GM19043 (cell line): ENCODE data around the gene MEGF11.

Experiments used
- ATAC-seq: cut with Tn5 transposase; IDR thresholded peaks from one replicate; pipeline ENCODE4 v1.9.1; 2021; ENCODE audit warnings: low read depth; ENCODE audit not compliant: unreplicated experiment

MEGF11 gene

DNA sequence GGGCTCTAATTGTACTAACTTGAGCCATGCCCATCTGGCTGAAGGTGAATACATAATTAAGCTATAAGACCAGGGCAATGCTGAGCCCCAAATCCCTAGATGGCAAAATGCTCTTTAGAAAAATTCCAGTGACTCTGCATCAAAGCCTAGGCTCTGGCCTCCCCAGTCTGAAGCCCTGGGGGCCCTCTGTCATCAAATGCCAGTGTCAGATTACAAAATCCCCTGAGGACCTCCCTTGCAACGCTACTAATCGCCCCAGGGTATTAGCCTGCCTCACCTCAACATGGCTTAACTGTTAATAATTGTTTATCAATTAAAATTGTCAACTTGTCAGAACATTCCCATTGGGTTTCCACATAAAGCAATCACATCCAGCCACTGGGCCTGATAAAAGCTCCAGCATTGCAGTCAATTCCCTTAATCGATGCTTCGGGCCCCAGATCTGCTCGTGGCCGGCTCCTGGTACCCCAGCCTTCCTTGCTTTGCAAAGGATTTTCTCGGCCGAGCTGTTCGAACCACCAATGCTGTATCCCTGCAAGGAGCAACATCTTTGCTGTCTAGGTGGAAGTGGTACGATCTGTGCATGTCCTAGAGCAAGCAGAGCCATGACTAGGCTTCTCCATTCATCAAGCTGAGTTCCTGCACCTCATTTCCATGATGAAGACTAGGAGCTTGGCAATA lies 151.7 kb downstream of the MEGF11 start:
- no peak for ATAC-seq

DNA sequence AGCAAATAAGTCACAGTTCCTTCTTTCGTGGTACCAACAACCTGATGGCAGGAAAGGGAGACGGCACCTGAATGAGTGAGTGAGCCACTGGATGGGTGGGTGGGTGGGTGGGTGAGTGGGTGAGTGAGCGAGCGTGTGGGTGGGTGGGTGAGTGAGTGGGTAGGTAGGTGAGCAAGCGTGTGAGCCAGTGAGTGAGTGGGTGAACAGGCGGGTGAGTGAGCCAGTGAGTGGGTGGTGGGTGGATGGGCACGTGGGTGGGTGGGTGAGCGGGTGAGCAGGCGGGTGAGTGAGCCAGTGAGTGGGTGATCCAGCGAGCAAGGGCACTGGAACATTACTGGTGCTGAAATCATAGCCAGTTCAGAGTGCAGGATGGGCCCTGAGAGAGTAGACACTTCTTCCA lies 152.8 kb downstream of the MEGF11 start:
- ATAC-seq, result no peak

DNA sequence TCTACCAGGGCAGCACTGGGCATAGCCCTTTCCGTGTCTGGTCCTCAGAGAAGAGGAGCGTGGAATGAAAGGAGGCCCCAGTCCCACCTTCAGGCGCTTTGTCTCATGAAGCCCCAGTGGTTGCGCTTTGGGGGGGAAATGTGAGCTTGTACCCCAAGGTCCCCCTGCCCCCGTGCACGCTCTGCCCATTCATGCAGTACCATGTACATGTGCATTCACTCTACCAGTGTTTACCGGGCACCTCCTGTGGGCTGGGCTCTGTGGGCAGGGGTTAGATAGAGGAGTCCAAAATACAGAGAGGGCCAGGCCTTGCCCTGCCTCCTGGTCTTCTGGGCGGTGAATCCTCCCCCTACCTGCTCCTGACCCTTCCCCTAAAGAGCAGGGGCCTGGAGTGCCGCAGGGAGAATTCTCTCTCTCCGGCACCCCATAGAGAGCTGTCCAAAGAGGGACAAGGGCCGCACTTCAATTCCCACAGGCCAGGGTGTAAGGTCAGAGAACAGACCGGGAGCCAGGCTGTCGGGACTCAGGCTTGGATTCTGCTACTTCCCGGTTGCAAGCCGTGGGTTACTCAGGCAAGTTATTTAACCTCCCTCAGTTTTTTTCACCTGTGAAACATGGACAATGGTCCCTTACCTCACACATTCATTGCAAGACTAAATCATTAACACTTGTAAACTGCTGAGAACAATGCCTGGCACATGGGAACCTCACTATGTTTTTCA lies 153.4 kb downstream of the MEGF11 start:
- no peak for ATAC-seq

DNA sequence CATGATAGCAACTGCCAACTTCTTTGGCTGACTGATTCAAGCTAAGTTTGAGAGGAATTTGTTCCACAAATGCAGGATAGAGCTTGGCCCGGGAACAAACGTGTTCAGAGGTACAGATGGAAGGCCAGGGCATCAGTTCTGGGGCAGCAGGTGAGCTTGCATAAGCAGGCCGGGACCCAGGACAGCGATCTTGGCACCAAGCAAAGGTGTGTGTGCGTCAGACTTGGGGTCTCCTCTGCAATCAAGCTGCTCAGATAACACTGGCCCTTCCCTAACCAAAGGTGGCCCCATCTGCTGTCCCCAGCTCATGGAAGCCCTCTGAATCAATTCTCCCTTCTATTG lies 155.6 kb downstream of the MEGF11 start:
- no peak for ATAC-seq

DNA sequence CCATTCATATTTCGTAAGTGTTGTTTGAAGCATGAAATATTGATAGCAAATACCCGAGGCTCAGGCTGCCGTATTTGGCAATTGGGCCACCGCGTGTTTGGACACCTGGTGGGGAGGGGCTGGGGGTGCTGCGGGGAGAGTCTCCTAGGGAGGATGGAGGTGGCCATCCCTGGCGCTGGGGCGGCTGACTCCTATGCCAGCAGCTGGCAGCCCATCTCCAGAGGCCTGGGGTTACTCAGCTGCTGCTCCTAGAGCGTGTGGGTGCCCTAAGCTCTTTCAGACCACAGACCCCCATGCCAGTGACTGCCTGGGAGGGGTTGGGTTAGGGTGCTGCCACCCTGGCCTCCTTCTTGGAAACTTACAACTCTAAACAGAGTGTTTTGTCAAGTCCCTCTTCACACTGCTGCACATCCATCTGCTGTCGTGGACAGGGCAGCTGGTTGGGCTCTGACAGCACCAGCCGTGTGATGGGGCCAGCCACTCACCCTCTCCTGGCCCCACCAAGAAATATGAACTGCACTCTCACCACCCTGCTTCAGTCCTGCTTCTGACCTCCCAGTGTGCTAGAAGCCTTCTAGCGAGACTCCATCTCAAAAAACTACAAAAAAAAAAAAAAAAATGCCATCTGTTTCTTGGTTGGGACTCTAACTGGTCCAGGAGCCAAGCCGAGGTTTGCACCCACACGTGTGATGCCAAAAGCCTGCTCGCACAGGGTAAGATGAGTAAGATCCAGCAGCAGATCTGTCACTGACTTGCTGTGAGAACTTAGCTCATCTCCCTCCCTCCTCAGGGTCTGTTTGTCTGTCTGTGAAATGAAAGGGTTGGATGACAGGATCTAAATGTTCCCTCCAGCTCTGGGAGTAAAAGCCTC lies 156.2 kb downstream of the MEGF11 start:
- no peak for ATAC-seq

DNA sequence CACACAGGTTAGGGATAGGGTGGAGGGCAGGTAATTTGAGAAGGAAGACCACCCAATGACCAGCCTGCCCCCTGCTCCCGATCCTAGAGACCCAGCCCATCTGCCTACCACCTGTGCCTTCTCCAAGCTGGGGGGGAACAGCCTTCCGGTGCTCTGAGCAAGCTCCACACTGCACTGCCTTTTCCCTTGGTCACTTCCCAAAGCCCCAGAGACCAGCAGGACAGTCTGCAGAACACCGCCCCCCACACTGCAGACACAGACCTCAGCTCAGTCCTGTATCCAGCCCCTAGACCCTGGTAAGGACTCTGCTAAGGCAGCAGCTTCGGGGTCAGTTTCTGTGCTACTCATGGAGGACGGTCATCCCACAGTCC lies 156.9 kb downstream of the MEGF11 start:
- no peak for ATAC-seq

DNA sequence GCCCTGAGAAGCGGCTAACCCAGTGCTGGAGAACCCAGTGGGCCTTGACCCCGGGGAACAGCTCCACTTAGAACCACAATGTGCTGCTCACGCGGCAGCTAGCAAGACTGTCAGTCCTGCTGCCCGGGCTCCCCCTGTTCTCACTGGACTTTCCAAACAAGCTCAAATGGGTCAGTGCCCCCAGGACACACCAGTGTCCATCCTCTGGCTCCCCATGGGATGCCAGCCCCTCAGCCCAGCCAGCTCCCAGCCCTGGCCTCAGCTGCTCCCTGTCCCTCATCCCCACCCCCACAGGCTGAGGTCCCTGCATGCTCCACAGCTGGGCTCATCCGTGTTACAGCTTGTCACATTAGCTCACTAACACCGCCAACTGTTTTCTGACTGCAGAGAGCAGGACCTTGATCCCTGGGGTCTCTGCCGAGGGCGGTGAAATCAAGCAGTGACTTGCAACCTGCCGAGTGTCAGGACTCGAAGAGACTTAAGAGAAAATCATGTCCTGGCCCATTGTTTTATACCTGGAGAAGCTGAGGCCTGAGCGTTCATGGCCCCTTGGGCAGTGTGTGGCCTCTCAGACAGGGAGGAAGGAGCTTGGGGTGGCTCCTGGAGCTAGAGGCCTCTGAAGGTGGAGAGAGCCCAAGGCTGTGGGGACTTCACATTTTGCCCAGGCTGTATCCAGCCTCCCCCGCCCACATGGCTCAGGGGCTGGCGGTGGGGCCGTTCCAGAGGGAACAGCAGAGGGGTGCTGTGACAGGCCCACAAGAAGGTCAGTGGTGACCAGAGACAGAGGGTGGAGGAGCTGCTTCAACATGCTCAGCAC lies 157.5 kb downstream of the MEGF11 start:
- ATAC-seq, result no peak

DNA sequence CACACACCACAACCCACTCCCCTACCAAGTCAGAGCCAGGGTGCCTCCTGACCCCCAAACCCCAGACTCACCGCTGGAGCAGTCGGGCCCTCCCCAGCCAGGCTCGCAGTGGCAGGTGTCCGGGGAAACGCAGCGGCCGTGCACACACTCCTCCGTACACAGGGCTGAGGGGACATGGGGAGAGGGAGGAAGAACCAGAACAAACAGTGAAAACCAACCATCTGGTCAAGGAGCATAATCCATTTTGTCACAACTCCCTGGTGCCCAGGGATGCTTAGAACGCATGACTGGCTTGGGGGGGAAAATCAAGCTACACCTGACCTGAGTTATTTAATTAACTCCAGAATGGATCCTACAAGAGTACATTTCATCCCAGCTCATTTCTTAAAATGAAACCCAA lies 159.2 kb downstream of the MEGF11 start:
- no peak for ATAC-seq

DNA sequence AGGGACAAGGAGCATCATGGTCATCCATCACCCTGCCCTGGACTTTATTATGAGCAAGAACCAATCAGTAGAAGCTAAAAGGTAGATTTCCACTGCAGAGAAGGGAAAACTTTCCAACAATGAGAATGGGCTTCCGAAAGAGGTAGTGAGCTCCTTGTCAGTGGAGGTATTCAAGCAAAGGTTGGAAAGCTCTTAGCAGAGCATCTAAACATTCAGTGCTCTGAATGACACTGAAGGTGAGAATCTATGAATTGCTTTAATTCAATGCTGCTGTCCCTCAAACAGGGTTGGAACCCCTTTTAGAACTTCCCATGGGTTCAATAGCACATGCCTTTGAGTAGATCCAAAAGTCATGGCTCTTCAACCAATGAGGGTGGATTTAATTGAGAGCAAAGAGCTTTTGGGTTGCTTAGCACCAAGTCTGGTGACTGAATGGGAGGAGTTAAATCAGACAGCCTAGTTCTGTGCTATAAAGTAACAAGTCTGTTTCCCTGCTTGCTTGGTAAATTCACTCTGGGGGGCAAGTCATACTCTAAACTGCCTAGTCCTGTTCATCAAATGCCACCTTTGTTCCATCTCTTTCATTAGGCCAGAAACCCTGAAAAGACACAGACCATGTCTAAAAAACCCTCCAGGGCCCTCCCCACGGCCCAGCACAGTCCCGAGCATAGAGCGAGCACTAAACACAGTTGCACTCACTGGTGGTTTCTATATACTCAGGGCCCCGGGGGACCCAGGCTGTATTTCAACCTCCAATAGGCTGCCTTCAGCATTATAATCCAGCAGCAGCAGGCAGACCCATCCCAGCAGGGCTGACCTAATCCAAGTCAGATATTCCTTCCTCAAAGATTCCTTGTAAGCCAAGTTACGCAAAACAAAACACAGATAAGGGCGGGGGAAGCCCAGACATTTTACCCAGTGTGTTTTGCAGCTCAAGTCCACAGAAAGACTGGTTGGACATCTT lies 161.2 kb downstream of the MEGF11 start:
- no peak for ATAC-seq

DNA sequence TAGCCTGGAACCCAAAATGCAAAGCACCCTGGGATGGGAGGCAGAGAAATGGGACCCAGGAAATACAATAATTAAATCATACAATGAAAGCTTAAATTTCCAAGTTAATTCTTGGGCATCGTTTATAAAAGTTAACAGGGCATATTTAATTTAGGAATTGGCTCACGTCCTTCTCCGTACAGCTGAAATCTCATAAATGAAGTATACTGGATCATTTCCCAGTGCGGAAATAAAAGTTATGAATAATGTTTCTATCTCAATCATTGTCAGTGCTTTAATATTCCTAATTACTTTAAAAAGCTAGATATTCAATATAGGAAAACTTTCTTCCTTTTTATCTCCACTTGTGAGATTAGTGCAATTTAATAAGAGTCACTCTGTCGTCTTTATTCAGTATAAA lies 164.0 kb downstream of the MEGF11 start:
- ATAC-seq, result no peak

DNA sequence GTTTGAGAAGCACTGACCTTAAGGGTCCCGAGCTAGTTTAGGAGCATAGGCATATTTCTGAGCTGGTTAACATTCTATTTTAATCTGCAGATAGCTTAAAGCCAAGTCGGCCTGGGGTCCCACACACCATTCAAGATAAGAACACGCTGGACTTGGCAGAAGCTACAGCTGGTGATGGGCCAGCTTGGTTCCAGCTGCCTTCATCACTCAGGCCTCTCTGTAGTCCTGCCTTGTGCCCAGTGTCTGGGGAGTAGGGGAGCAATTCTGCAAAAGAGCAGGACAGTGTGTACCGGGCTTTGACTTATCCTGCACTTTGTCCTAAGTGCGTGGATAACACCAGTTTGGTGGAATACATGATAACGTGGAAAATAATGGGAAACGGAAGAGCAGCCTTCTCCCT lies 164.5 kb downstream of the MEGF11 start:
- ATAC-seq, result no peak

DNA sequence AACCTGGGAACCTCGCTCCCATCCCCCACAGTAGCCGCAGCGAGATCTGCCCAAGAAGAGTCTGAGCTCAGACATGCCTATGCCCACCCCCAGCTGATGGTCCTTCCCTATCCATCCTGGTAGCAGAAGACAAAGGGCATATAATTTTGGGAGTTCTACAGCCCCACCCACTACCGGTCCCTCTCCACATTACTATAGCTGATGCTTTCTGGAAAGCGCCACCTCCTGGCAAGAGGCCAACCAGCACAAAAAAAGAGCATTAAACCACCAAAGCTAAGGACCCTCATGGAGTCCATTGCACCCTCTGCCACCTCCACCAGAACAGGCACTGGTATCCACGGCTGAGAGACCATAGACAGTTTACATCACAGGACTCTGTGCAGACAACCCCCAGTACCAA lies 168.4 kb downstream of the MEGF11 start:
- no peak for ATAC-seq

DNA sequence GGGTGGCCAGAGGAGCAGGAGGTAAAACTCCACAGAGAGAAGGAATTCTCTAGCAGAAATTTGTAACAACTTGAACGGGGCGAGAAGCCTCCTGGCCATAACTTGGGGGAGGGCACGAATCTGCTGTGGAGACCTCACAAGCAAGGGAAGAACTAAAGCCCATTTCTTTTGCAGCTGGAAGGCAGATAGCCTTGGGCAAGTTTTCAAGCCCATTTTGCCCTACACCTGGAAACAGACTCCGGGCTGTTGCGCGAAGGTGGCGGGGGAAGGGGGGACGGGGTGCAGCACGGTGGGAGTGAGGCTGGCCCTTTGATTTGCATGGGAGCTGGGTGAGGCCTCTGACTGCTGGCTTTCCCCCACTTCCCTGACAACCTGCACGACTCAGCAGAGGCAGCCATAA lies 168.8 kb downstream of the MEGF11 start:
- no peak for ATAC-seq

DNA sequence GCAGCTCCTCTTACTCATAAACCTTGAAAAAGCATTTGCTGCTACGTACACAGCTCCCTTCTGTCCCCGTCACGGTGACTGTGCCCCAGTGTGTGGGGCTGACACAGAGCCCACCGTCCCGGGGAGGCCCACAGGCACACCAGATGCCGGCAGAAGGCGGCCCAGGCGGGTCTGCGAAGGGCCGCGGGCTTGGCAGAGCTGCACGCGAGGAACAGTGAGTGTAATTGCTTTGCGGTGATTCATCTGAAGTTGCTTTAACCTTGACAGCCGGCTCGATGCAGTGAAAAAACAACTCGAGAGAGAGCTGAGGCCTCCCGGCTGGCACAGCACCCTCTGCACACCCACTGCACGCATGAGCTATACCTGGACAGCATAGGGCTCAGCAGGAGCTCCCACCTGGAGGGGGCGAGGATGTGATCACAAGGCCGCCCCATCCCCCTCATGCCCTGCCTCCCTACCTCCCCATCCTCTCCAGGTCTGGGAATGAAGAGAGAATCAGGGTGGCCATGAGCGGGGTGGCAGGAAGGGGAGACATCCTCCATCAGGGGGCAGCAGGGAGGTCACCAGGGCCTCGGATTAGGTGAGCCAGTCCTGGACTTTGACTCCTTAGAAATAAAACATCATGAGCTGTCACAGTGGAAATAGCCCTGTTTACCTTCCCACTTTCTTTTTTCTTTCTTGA lies 172.7 kb downstream of the MEGF11 start:
- ATAC-seq, result no peak

DNA sequence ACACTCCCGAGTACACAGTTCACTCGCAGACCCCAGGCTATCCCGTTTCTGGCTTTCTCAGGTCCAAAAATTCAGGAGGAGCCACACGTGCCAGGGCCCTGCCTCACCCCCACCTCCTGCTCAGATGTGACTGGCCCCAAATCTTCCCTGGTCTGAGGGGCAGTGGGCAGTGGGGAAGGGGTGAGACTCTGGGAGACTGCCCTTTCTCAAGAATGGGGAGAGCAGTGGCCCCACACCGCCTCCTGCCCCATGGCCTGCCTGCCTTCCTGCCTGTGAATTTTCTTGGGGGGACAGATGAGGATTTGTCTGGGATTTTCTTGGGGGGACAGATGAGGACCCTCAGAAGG lies 174.6 kb downstream of the MEGF11 start:
- no peak for ATAC-seq

DNA sequence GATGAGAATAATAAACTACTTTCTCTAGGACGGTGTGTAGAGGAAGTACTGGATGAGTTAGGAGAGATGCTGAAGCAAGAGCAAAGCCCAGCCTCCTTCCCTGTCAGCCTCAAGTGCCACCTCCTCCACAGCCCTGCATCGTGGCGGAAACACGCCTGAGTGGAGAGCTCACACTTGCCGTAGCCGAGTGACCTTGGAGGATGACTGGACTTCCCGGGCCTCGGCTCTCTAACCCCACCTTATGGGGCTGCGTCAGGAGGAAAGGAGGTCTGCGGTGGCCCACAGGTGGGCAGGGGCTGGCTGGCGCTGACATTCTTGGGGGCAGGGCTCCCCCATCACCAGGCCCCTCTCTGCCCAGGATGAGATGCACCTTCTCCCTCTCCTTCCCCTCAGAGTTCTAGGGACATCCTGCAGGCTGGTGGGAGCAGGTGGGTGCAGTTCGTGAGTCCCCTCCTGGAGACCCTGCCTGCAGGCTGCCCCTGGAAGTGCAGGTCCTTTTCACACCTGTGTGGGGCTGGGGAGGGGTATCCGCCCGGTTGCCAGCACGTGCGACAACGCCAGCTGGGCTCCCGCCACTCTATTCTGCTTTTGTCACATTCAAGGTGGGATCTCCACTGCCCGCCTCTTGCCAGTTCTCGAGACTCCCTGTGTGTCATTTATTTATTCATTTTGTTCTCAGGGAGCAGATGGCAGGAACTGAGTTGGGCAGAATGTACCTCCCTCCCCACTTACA lies 175.2 kb downstream of the MEGF11 start:
- no peak for ATAC-seq

DNA sequence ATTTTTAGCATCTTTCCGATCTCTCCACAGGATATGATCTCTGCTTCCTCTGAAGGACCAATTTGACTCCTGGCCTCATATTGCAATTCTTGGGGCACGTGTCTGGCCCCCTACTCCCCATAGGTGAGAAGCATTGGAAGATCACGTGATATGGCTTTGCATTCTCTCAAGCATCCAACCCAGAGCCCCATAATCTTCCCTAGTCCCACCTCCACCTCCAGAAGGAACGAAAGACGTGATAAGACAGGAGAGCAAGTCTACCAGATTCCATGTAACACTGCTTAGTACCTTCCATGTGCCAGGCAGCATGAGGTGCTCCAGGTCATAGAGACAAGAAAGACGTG lies 176.3 kb downstream of the MEGF11 start:
- no peak for ATAC-seq

DNA sequence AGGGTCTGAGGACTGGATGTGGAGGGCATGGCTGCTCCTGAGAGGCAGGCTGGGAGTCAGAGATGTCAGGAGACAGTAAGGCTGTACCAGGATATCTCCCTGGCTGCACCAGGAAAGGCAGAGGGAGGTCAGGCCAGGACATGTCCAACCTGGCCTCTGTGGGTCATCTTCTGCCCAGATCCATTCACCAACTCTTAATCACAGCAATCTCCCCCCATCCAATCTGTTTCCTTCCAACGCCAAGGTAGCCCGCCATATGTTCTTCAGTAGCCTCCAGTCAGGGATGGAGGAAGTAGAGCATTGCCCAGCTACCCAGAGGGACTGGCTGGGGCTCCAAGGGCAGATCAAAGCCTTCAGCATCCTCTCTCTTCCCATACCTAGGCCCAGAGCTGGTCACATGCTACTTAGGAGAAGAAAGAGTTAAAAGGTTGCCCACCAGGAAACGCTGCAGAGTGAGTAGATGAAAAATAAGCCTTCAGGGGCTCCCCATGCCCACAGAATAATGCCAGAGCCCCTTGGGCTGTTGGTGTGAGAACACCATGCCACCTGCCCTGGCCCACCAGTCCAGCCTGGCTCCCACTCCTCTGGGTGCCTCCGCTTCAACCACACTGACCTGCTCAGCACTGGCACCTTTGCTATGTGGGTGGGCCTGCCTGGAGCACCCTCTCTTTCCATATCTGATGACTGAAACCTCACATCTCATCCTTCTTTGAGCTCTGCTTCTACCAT lies 176.8 kb downstream of the MEGF11 start:
- ATAC-seq, result no peak
